Endothelial cell of umbilical vein (primary cell): Measurements from ENCODE around the gene RNF145. TPM values are rescaled to one million over a fixed set of nuclear protein-coding genes. Genes with fewer than 3 reads are reported as not detected.

Experiments used
- BruUV-seq: library from RNA; stranded (reverse); fragments of 400-500 nt; replicated peaks from 2 replicates; lab custom pipeline; 2021; lab: Mats Ljungman, UMichigan
- CTCF ChIA-PET: fragments of 300-600, 350-600 bp; sonication (Branson Sonifier 250); formaldehyde crosslinking; loops from one replicate; lab custom pipeline; 2021; ENCODE audit warnings: antibody characterized with exemption, inconsistent platforms; lab: Charles Lee
- POLR2A ChIA-PET: fragments of 300-600, 350-600 bp; sonication (Branson Sonifier 250); formaldehyde crosslinking; loops from one replicate; lab custom pipeline; 2021; ENCODE audit warnings: antibody characterized with exemption, inconsistent platforms; lab: Charles Lee
- DNase-seq: peaks from one replicate; pipeline ENCODE4 v3.0.0-alpha.2; 2011; ENCODE audit warnings: low read depth, low spot score
- FAIRE-seq: peaks from 2 replicates; lab custom pipeline; 2011; peaks lifted over from hg19 to GRCh38; lab: Jason Lieb, UNC
- H2AFZ ChIP-seq: 2 replicates; pipeline ENCODE4 v1.6.0; 2012; ENCODE audit warnings: low read depth, low read length, control low read depth, inconsistent platforms
- H3K27ac ChIP-seq: 2 replicates; pipeline ENCODE4 v1.5.1; 2011; ENCODE audit warnings: low read depth, mild to moderate bottlenecking, control low read depth, low read length, moderate library complexity; ENCODE audit not compliant: insufficient read depth
- H3K27me3 ChIP-seq, 2 experiments: 2 replicates each; pipeline versions ENCODE4 v1.6.0 to v1.6.1; 2011; ENCODE audit warnings: low read length in 2 of 2, mixed read lengths in 1 of 2; ENCODE audit not compliant: control insufficient read depth in 2 of 2, insufficient read depth in 2 of 2
- H3K36me3 ChIP-seq, 2 experiments: 2 replicates in 1 of 2; 3 replicates in 1 of 2; pipeline ENCODE4 v1.5.1; 2011; ENCODE audit warnings: low read length in 2 of 2, mild to moderate bottlenecking in 1 of 2, moderate library complexity in 1 of 2; ENCODE audit not compliant: control insufficient read depth in 2 of 2, insufficient read depth in 2 of 2; ENCODE audit errors: extremely low read depth in 1 of 2
- H3K4me1 ChIP-seq: 3 replicates; pipeline ENCODE4 v1.5.1; 2011; ENCODE audit warnings: mild to moderate bottlenecking, low read length; ENCODE audit not compliant: control insufficient read depth, insufficient read depth; ENCODE audit errors: extremely low read depth
- H3K4me2 ChIP-seq: 2 replicates; pipeline ENCODE4 v1.6.1; 2011; ENCODE audit warnings: low read length, control low read depth, mixed read lengths; ENCODE audit not compliant: insufficient read depth
- H3K4me3 ChIP-seq, 3 experiments: fragments of 200-600 bp in 1 of 3; sonication (generic), shearing (Covaris generic) in 1 of 3; replicated peaks in 1 of 3; 2 replicates each; pipeline ENCODE4 v1.5.1; 2011 to 2016; ENCODE audit warnings: control low read depth in 3 of 3, low read length in 3 of 3, mild to moderate bottlenecking in 2 of 3, inconsistent platforms in 1 of 3, low read depth in 1 of 3, moderate library complexity in 1 of 3; ENCODE audit not compliant: insufficient read depth in 1 of 3
- H3K79me2 ChIP-seq: 2 replicates; pipeline ENCODE4 v1.6.0; 2012; ENCODE audit warnings: low read length, inconsistent platforms; ENCODE audit not compliant: control insufficient read depth, insufficient read depth
- H3K9ac ChIP-seq: replicated peaks from 2 replicates; pipeline ENCODE3; 2011; ENCODE audit warnings: low read length, control low read depth; ENCODE audit not compliant: insufficient read depth; ENCODE audit errors: extremely low read depth
- H3K9me1 ChIP-seq: replicated peaks from 3 replicates; pipeline ENCODE4 v1.6.0; 2011; ENCODE audit warnings: mild to moderate bottlenecking, low read length; ENCODE audit not compliant: control insufficient read depth, insufficient read depth; ENCODE audit errors: extremely low read depth
- H3K9me3 ChIP-seq: replicated peaks from 2 replicates; pipeline ENCODE4 v1.5.1; 2012; ENCODE audit warnings: low read length, inconsistent platforms; ENCODE audit not compliant: control insufficient read depth, insufficient read depth
- H4K20me1 ChIP-seq: replicated peaks from 2 replicates; pipeline ENCODE3; 2011; ENCODE audit warnings: mild to moderate bottlenecking, low read length; ENCODE audit not compliant: control insufficient read depth, insufficient read depth; ENCODE audit errors: extremely low read depth
- CTCF ChIP-seq, 2 donors: IDR thresholded peaks; 1 replicate in 1 of 2; 2 replicates in 1 of 2; pipeline ENCODE4 v1.5.1; 2011; ENCODE audit warnings: low read length in 2 of 2, mild to moderate bottlenecking in 2 of 2, moderate library complexity in 2 of 2, control low read depth in 1 of 2, inconsistent platforms in 1 of 2, low read depth in 1 of 2; ENCODE audit not compliant: insufficient read depth in 1 of 2; ENCODE audit errors: extremely low read depth in 1 of 2
- EZH2 ChIP-seq: IDR thresholded peaks from 2 replicates; pipeline ENCODE4 v1.6.1; 2012; ENCODE audit warnings: borderline replicate concordance, low read depth, mild to moderate bottlenecking, moderate library complexity, low read length, inconsistent platforms; ENCODE audit not compliant: severe bottlenecking
- FOS ChIP-seq: IDR thresholded peaks from 2 replicates; pipeline ENCODE4 v1.6.1; 2011; ENCODE audit warnings: mild to moderate bottlenecking, low read length, moderate library complexity, borderline replicate concordance; ENCODE audit not compliant: insufficient read depth
- GATA2 ChIP-seq: IDR thresholded peaks from 2 replicates; pipeline ENCODE4 v1.7.0; 2011; ENCODE audit warnings: low read depth, mild to moderate bottlenecking, moderate library complexity, mixed read lengths, low read length; ENCODE audit not compliant: insufficient read length, insufficient read depth
- JUN ChIP-seq: IDR thresholded peaks from 2 replicates; pipeline ENCODE4 v1.6.1; 2011; ENCODE audit warnings: borderline replicate concordance, low read depth; ENCODE audit not compliant: insufficient read length, insufficient read depth
- MAX ChIP-seq: IDR thresholded peaks from 2 replicates; pipeline ENCODE4 v1.6.1; 2011; ENCODE audit not compliant: insufficient read depth, insufficient read length
- MYC ChIP-seq: IDR thresholded peaks from one replicate; pipeline ENCODE4 v1.6.1; 2011; ENCODE audit warnings: mild to moderate bottlenecking, low read depth, low read length
- POLR2A ChIP-seq: IDR thresholded peaks from 2 replicates; pipeline ENCODE4 v1.6.1; 2012; ENCODE audit warnings: low read depth, mild to moderate bottlenecking, control low read depth, low read length
- POLR2AphosphoS5 ChIP-seq: IDR thresholded peaks from 2 replicates; pipeline ENCODE4 v1.6.1; 2012; ENCODE audit warnings: low read depth, mild to moderate bottlenecking, control low read depth, low read length, moderate library complexity; ENCODE audit not compliant: insufficient read depth
- dilution Hi-C: fragments of 300-500 bp; cut with MboI; formaldehyde crosslinking; loops from one replicate; pipeline ENCODE4 v1.15.0; 2019; ENCODE audit warnings: low sequenced_read_pairs; ENCODE audit not compliant: extremely low pct_ligation_motif_present
- intact Hi-C: fragments of 100-400 bp; cut with micrococcal nuclease; formaldehyde crosslinking; loops from one replicate; pipeline ENCODE4 v1.10.0; 2022
- polyA plus RNA-seq, 4 experiments: library from polyadenylated mRNA; depleted of rRNA in 3 of 4; stranded (reverse) in 3 of 4; unstranded in 1 of 4; fragments of >200 nt; gene quantifications; 2 replicates each; pipeline versions ENCODE4 v1.2.1 to v1.2.3, GENCODE V29; 2011 to 2012; ENCODE audit warnings: missing spikeins in 1 of 4
- total RNA-seq: library from RNA; stranded (reverse); gene quantifications from 2 replicates; pipeline ENCODE4 v1.2.3, GENCODE V29; 2021

Gene RNF145
- total and polyA plus RNA-seq, 2 donors (not counting 3 experiments of a cell fraction or from before 2014, with no cell fraction given) = 39.4 to 62.3 TPM

GRCh38 chr5:159149085-159149484 lies 60.3 kb downstream of the RNF145 start:
- Histone ChIP-seq H3K79me2 (no peaks in the 10 kb centered on the region), H3K4me1 (no peaks in the 10 kb centered on the region), H3K27me3 (no peaks in the 10 kb centered on the region), H3K9me1 (no peaks in the 10 kb centered on the region), H3K4me2 (no peak overlapping the region), H3K27ac (no peak overlapping the region), H3K36me3 (no peaks in the 10 kb centered on the region), H2AFZ (no peak overlapping the region), H3K4me3 (no peak overlapping the region), H3K9me3 (no peaks in the 10 kb centered on the region), H3K9ac (no peak overlapping the region), H4K20me1 (no peaks in the 10 kb centered on the region)
- intact Hi-C loops (no loop called here), dilution Hi-C loops (loop anchor here (25.0 kb wide), 1 partner anchor 437 kb away; no protein-coding TSS in a partner anchor)
- DNase-seq (no peak), FAIRE-seq (no peak)
- no peak for TF ChIP-seq CTCF (IDR thresholded peaks at IDR 0.05; ENCODE audit: extremely low read depth in 1 of 2, insufficient read depth in 1 of 2, low read depth in 1 of 2, low read length in 2 of 2)
- TF ChIP-seq POLR2A = no peak
- TF ChIP-seq MYC = no peak
- TF ChIP-seq EZH2 = no peak
- no peak for TF ChIP-seq GATA2
- TF ChIP-seq POLR2AphosphoS5 = no peak
- no peak for TF ChIP-seq MAX
- no peak for TF ChIP-seq JUN
- no peak for TF ChIP-seq FOS
- BruUV-seq = no TSS peak
- ChIA-PET CTCF (interaction anchor here (0.7 kb wide), 1 partner anchor 453 kb away, joined by 3 read pairs; no protein-coding TSS in a partner anchor), POLR2A (no interaction called here)
